H9 (cell line): ENCODE measurements around the gene LRRC8A. TPM values are rescaled to one million over a fixed set of nuclear protein-coding genes. Genes with fewer than 3 reads are reported as not detected.

ENCODE experiments used
- DNase-seq: peaks from one replicate; pipeline ENCODE4 v3.0.0-alpha.2; 2017
- H2AFZ ChIP-seq: one replicate; pipeline ENCODE4 v1.6.1; 2013; ENCODE audit warnings: mild to moderate bottlenecking, low read length, control low read depth, moderate library complexity
- H2AK5ac ChIP-seq: 2 replicates; pipeline ENCODE4 v1.6.1; 2013; ENCODE audit warnings: low read length, control low read depth, mixed read lengths; ENCODE audit not compliant: insufficient read length
- H2BK120ac ChIP-seq: one replicate; pipeline ENCODE4 v1.6.1; 2013; ENCODE audit warnings: low read depth, mild to moderate bottlenecking, low read length, control low read depth, inconsistent platforms; ENCODE audit not compliant: poor library complexity, severe bottlenecking
- H2BK12ac ChIP-seq: 2 replicates; pipeline ENCODE4 v1.6.1; 2013; ENCODE audit warnings: low read length, control low read depth, mixed read lengths, low read depth; ENCODE audit not compliant: insufficient read length
- H2BK15ac ChIP-seq: 2 replicates; pipeline ENCODE4 v1.6.1; 2013; ENCODE audit warnings: low read depth, low read length, control low read depth
- H2BK20ac ChIP-seq: one replicate; pipeline ENCODE4 v1.6.1; 2013; ENCODE audit warnings: low read depth, mild to moderate bottlenecking, low read length, control low read depth, inconsistent platforms; ENCODE audit not compliant: poor library complexity, severe bottlenecking
- H2BK5ac ChIP-seq: 2 replicates; pipeline ENCODE4 v1.6.1; 2013; ENCODE audit warnings: low read length, control low read depth, mixed read lengths; ENCODE audit not compliant: insufficient read length
- H3K14ac ChIP-seq: 2 replicates; pipeline ENCODE4 v1.6.1; 2013; ENCODE audit warnings: low read length, control low read depth; ENCODE audit not compliant: insufficient read depth
- H3K18ac ChIP-seq: 2 replicates; pipeline ENCODE4 v1.6.1; 2013; ENCODE audit warnings: low read depth, mild to moderate bottlenecking, mixed read lengths, low read length, control low read depth; ENCODE audit not compliant: insufficient read length
- H3K23ac ChIP-seq: 2 replicates; pipeline ENCODE4 v1.6.1; 2013; ENCODE audit warnings: low read length, control low read depth, mixed read lengths, low read depth; ENCODE audit not compliant: insufficient read length
- H3K23me2 ChIP-seq: 2 replicates; pipeline ENCODE4 v1.6.1; 2013; ENCODE audit warnings: low read depth, mild to moderate bottlenecking, mixed read lengths, low read length, control low read depth; ENCODE audit not compliant: insufficient read length, poor library complexity, severe bottlenecking
- H3K27ac ChIP-seq: 2 replicates; pipeline ENCODE4 v1.5.1; 2013; ENCODE audit warnings: low read length, control low read depth, mixed read lengths, low read depth; ENCODE audit not compliant: insufficient read length
- H3K27me3 ChIP-seq: 2 replicates; pipeline ENCODE4 v1.6.1; 2013; ENCODE audit warnings: low read length, control low read depth, inconsistent platforms; ENCODE audit not compliant: insufficient read depth
- H3K4ac ChIP-seq: 2 replicates; pipeline ENCODE4 v1.6.1; 2013; ENCODE audit warnings: low read depth, mild to moderate bottlenecking, control low read depth, inconsistent platforms, low read length, moderate library complexity
- H3K4me1 ChIP-seq: 2 replicates; pipeline ENCODE4 v1.6.1; 2013; ENCODE audit warnings: low read length, control low read depth, inconsistent platforms; ENCODE audit not compliant: insufficient read depth
- H3K4me2 ChIP-seq: 2 replicates; pipeline ENCODE4 v1.6.1; 2013; ENCODE audit warnings: low read length, control low read depth, mixed read lengths; ENCODE audit not compliant: insufficient read length, insufficient read depth
- H3K56ac ChIP-seq: 2 replicates; pipeline ENCODE4 v1.6.1; 2013; ENCODE audit warnings: low read depth, mild to moderate bottlenecking, mixed read lengths, low read length, control low read depth; ENCODE audit not compliant: insufficient read length
- H3K79me1 ChIP-seq: 2 replicates; pipeline ENCODE4 v1.6.1; 2013; ENCODE audit warnings: low read depth, mild to moderate bottlenecking, moderate library complexity, low read length, control low read depth, inconsistent platforms; ENCODE audit not compliant: insufficient read depth, poor library complexity, severe bottlenecking
- H3K79me2 ChIP-seq: 2 replicates; pipeline ENCODE4 v1.6.1; 2013; ENCODE audit warnings: low read length, control low read depth, inconsistent platforms; ENCODE audit not compliant: insufficient read depth
- H3K9ac ChIP-seq: 2 replicates; pipeline ENCODE4 v1.6.1; 2013; ENCODE audit warnings: low read length, control low read depth, mixed read lengths; ENCODE audit not compliant: insufficient read length; ENCODE audit errors: extremely low read depth
- H3K9me3 ChIP-seq: one replicate; pipeline ENCODE4 v1.6.1; 2013; ENCODE audit warnings: low read depth, low read length, inconsistent platforms; ENCODE audit not compliant: control insufficient read depth
- H3T11ph ChIP-seq: one replicate; pipeline ENCODE4 v1.6.1; 2013; ENCODE audit warnings: mild to moderate bottlenecking, low read length, control low read depth, inconsistent platforms
- H4K20me1 ChIP-seq: one replicate; pipeline ENCODE4 v1.6.1; 2013; ENCODE audit not compliant: control insufficient read depth, insufficient read length, insufficient read depth
- H4K5ac ChIP-seq: 2 replicates; pipeline ENCODE4 v1.6.1; 2013; ENCODE audit warnings: low read depth, mild to moderate bottlenecking, mixed read lengths, low read length, control low read depth; ENCODE audit not compliant: insufficient read length
- H4K8ac ChIP-seq: replicated peaks from 2 replicates; pipeline ENCODE4 v1.6.1; 2013; ENCODE audit warnings: low read length, control low read depth, mixed read lengths, low read depth; ENCODE audit not compliant: insufficient read length
- H4K91ac ChIP-seq: 2 replicates; pipeline ENCODE4 v1.6.1; 2013; ENCODE audit warnings: low read depth, mild to moderate bottlenecking, moderate library complexity, mixed read lengths, low read length, control low read depth; ENCODE audit not compliant: insufficient read length
- H3K27ac Mint-ChIP-seq, 3 experiments: 2 replicates in 2 of 3; 3 replicates in 1 of 3; pipeline ENCODE4 v1.8.0; 2020 to 2021; ENCODE audit warnings: mixed read lengths in 3 of 3, mild to moderate bottlenecking in 1 of 3, moderate library complexity in 1 of 3
- H3K27me3 Mint-ChIP-seq: 2 replicates; pipeline ENCODE4 v1.8.0; 2021; ENCODE audit warnings: low read depth, mild to moderate bottlenecking, moderate library complexity, mixed read lengths
- H3K36me3 Mint-ChIP-seq, 3 experiments: 2 replicates in 2 of 3; 3 replicates in 1 of 3; pipeline ENCODE4 v1.8.0; 2020 to 2021; ENCODE audit warnings: low read depth in 3 of 3, mixed read lengths in 3 of 3; ENCODE audit not compliant: insufficient read depth in 1 of 3
- H3K4me1 Mint-ChIP-seq, 2 experiments: 2 replicates each; pipeline ENCODE4 v1.8.0; 2020; ENCODE audit warnings: mixed read lengths in 2 of 2
- H3K4me3 Mint-ChIP-seq, 2 experiments: 2 replicates in 1 of 2; 3 replicates in 1 of 2; pipeline ENCODE4 v1.8.0; 2020 to 2021; ENCODE audit warnings: mild to moderate bottlenecking in 2 of 2, mixed read lengths in 2 of 2, moderate library complexity in 1 of 2
- H3K9me3 Mint-ChIP-seq, 2 experiments: 2 replicates in 1 of 2; 3 replicates in 1 of 2; pipeline ENCODE4 v1.8.0; 2020; ENCODE audit warnings: mild to moderate bottlenecking in 2 of 2, mixed read lengths in 2 of 2, moderate library complexity in 1 of 2
- WGBS: extraction: QIAGEN DNeasy Blood & Tissue Kit; methylation state at CpG from one replicate; pipeline ENCODE4 v1.1.7; 2013; ENCODE audit warnings: missing lambda C conversion rate, low lambda C conversion rate, mixed read lengths; ENCODE audit not compliant: insufficient read length; ENCODE audit errors: extremely low coverage; 5-methylcytosine and 5-hydroxymethylcytosine counted together
- total RNA-seq: library from RNA; stranded (reverse); gene quantifications from 2 replicates; pipeline ENCODE4 v1.2.1, GENCODE V29; 2021
- TF ChIP-seq, protein P1 (sequence below): fragments of 200-600 bp; sonication (generic); conservative IDR thresholded peaks from 3 replicates; pipeline ENCODE4 v1.8.0; 2021; ENCODE audit warnings: antibody characterized with exemption, mild to moderate bottlenecking

Gene LRRC8A
- total RNA-seq, 1 experiment from 2014 or later: 76.0 TPM

DNA sequence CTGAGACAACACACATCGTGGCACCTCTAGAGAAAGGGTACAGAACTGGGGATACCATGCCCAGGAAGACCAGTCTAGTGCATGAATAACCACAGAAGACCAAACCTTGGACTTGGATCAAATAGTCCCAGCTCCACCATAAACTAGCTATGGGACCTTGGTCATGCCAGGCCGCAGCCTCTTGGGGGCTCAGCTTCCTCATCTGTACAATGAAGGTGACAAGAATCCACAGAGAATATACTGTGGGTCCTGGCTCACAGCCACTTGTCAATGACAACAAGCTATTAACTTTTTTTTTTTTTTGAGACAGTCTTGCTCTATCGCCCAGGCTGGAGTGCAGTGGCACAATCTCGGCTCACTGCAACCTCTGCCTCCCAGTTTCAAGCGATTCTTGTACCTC lies 4.1 kb upstream of the LRRC8A start:
- no peak for DNase-seq
- H2AFZ ChIP-seq: no peak overlapping the region
- no peak overlapping the region for H2BK5ac ChIP-seq
- Mint-ChIP-seq H3K36me3 (peaks cover 0 to 5% (median 2%) of the 10 kb centered on the region in 3 experiments; a peak in 2 of 7 replicates), H3K4me1 (peaks cover 12 to 13% of the 10 kb centered on the region in 2 experiments), H3K4me3 (no peak overlapping the region), H3K27me3 (no peaks in the 10 kb centered on the region), H3K27ac (no peak overlapping the region), H3K9me3 (no peaks in the 10 kb centered on the region; a peak in 1 of 5 replicates)
- no peak overlapping the region for H2BK20ac ChIP-seq
- H3K9me3 ChIP-seq: no peaks in the 10 kb centered on the region
- H2BK15ac ChIP-seq: no peak overlapping the region
- no peak overlapping the region for H3K9ac ChIP-seq
- TF ChIP-seq, protein P1, sequence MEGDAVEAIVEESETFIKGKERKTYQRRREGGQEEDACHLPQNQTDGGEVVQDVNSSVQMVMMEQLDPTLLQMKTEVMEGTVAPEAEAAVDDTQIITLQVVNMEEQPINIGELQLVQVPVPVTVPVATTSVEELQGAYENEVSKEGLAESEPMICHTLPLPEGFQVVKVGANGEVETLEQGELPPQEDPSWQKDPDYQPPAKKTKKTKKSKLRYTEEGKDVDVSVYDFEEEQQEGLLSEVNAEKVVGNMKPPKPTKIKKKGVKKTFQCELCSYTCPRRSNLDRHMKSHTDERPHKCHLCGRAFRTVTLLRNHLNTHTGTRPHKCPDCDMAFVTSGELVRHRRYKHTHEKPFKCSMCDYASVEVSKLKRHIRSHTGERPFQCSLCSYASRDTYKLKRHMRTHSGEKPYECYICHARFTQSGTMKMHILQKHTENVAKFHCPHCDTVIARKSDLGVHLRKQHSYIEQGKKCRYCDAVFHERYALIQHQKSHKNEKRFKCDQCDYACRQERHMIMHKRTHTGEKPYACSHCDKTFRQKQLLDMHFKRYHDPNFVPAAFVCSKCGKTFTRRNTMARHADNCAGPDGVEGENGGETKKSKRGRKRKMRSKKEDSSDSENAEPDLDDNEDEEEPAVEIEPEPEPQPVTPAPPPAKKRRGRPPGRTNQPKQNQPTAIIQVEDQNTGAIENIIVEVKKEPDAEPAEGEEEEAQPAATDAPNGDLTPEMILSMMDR: no peak
- H4K20me1 ChIP-seq: no peaks in the 10 kb centered on the region
- H2BK120ac ChIP-seq: no peak overlapping the region
- H3K79me2 ChIP-seq: peaks cover 12% of the 10 kb centered on the region; the same call in 1 of the 2 replicates
- H3K4me1 ChIP-seq: no peaks in the 10 kb centered on the region
- H3K4me2 ChIP-seq: no peak overlapping the region
- H2AK5ac ChIP-seq: no peak overlapping the region
- H4K8ac ChIP-seq: no peak overlapping the region
- H4K5ac ChIP-seq: no peak overlapping the region
- H3T11ph ChIP-seq: no peak overlapping the region
- H3K23me2 ChIP-seq: peaks cover 7% of the 10 kb centered on the region
- H3K14ac ChIP-seq: no peak overlapping the region
- no peaks in the 10 kb centered on the region for H3K27me3 ChIP-seq
- no peak overlapping the region for H2BK12ac ChIP-seq
- no peak overlapping the region for H4K91ac ChIP-seq
- H3K79me1 ChIP-seq: no peaks in the 10 kb centered on the region
- H3K27ac ChIP-seq: no peak overlapping the region
- H3K4ac ChIP-seq: no peak overlapping the region
- no peak overlapping the region for H3K56ac ChIP-seq
- WGBS: no CpG with 5 or more reads among the region's 5 CpGs
- no peak overlapping the region for H3K23ac ChIP-seq
- H3K18ac ChIP-seq: no peak overlapping the region
